CD4-positive, alpha-beta T cell treated with Interleukin-15 for 4 hours (primary cell): ENCODE measurements around the gene LYRM1.
"Not testable (repeated sequence)": the region's sequence is repeated elsewhere in the genome, so short reads cannot be mapped to it uniquely, and the experiment has no call there.

Source experiments
- DNase-seq: peaks from one replicate; pipeline ENCODE4 v3.0.0-alpha.2; 2020; ENCODE audit warnings: low spot score

The LYRM1 gene

DNA sequence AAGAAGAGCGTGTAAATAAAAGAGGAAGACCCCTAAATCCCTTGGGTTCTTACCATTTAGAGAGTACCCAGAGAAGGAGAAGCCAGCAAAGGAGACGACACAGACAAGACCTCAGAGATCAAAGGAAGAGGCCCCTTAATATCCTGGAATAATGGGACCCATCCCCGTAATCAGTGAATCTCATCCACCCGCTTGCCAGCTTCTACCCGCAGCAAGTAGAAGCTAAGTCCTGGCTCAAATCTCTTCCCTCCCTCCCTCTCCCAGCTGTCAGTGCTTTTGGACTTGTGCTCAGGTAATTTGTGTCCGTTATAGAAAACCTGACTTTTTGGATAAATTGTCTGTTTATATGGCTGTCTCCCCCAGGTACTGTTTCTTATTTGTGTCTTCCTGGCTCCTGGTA lies 1.9 kb downstream of the LYRM1 start:
- no peak for DNase-seq

DNA sequence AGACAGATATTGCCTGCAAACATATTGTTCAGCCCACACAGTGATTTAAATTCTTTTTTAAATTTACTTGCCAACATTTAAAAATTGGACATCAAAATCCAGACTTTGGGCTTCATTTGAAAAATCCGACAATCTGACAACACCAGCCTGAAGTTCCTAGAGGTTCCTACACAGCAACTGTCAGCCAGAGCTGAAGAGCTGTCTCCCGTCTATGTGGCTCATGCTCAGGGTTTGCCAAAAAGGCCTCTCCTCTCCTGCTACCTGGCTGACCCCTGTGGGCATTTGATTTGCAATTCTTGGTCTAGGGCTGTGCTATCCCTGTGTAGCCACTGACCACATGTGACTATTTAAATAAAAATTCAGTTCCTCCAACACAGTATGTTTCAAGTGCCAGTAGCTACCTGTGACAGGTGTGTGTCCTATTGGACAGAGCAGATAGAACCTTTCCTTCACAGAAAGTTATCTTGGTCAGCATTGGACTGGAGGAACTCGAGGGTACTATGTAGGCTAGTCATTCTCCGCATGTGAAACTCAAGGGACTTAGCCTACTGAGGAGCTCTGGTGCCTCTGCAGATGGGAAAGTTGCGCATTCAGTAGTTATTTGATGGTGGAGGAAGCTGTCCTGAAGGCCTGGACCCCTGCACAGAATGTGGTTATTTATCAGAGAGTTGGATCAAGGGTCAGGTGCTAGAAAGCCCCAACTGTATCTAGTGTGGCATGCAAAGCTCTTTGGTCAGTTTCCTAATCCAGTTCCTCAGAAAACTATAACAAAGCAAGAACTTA lies 2.7 kb downstream of the LYRM1 start:
- no peak for DNase-seq

DNA sequence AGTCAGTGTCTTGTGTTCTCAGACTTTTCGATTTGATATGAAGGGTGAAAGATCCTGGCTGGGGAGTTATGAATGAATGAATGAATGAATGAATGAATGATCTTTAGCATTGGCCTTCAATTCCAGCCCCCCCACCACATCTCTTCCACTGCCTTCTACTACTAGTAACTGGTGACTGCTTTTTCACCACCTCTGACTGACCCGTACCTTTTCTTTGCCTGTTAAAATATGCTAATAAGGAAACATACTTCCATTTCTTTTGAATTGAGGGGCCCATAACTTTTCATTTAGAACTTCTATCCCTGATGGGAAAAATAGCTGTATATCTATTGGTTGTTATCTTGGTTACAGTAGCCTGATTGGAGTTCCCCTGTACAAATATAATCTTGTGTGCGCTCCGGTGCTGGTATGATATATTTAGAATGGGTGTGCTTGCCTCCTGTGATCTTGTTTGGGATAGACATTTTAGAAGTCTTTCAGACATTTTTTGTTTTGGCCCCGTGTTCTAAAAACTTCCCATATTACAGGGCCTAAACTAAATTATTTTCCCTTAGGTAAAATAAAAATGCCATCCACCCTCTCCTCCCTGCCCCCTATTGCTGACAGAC lies 3.4 kb downstream of the LYRM1 start:
- DNase-seq = no peak

DNA sequence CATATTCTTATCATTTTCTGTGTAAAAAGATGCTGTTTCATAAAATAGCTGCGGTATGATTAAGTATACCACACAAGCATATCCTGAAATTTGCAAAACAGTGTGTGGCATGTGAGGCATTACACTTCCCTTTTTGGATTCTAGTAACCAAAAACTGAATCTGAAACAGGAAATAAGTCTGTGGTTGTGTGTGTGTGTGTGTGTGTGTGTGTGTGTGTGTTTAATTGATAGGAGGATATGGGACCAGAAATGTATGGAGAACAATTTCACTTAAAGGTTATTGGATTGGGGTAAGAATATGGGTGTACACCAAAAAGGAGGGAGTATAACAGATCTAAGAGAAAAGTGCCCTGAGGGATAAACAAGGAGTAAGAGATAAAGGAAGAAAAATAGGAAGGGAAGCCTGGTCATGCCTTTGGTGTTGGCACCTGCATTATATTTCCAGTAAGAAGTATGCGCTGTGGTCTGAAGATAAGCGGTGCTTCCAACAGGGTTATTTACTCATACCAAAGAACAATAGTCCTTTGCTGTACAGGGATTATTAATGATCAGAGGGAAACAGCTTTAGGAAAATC lies 4.0 kb downstream of the LYRM1 start:
- DNase-seq = peak; percentile 60

DNA sequence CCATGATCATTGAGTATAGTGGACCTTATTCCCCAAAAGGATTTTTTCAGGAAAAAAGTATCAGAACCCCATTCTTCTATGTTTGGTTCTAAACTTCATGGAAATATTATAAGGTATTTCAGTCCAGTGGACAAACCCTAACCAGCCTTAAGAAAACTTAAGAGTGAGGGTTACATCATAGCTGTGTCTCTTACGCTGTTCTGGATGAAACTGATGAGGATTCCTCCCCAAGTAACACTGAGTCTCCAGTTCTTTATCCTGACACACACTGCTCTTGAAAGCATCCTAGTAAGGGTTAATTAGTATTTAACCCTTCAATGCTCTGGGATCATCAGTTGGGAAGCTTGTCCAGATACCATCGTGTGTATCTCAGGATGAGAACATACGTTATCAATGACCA lies 5.0 kb downstream of the LYRM1 start:
- no peak for DNase-seq

DNA sequence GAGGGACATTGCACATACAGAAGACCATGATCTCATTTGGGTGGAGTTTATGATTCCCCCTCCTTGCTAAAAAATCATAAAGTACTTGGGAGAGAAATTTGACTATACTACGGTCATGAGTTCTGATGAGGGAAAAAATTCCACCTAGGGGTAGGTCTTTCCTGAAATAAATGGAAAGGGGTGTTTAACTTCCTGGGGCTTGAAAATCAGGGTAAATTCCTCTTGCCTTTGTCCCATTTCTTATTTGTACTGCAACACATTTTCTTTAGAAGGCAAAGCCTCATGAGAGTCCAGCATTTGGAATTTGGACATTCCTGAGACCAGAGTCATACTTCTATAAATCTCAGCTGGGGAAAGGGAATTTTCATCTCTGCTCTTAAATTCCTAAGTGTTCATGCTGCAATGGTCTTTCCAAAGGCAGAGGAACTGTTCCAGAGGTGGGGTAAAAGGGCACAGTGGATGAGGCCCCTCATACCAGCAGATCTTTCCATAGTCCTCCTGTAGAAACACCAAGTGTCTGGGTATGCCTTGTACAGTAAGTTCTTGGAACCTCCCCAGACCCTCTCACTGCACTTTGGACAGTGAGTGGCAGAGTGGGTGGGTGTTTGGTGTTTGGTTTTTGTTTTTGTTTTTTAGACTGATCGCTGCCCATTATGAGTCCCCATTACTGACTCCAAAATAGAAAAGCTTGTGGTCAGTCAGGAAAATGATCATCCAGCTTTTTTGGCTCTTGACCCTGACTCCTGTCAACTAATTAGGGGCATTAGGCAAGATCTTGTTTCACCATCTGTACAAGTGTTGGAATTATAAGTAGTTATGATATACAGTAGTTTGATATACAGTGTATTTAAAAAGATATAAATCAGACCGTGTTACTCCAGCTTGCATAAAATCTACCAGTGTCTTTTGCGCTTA lies 6.0 kb downstream of the LYRM1 start:
- no peak for DNase-seq

DNA sequence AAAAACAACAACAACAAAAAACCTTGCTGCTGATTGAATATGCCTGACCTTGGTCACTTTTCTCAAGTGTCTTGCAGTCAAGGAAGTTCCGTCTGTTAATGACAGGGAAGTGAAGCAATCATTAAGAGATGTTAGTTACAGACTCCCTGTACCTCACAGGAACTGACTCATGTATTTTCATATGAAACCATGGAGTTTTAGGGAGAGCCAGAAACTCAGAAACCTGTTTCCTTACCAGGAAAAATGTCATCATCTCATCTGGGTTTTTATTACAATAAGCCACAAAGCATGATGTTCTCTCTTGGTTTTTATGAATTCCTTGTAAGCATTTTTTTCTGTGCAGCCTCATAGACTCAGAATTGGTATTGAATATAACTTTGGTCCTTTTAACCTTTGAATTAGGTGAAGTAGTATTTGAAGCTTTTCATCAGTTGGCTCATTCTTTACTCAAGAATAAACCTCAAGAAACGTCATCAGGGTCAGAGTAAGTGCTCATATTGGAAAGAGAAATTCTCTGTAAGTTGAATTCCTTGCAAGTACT lies 10.3 kb downstream of the LYRM1 start:
- DNase-seq = peak; percentile 35

DNA sequence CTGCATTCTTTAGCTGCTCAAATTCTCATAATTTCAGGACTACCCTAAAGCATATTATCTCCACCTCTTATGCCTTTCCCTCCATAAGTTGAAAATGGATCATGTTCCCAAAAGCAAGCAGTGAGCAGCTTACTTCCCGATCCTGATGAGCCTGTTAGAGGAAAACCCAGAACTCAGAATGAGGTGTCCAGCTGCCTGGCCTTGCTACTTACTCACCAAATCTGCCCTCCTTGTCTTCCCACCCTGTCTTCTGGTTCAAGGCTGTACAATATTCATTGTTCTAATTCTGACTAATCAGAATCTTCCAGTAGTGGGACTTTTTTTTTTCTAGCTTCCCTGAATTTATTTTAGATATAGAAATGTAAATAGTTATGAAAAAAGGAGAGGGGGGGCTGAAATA lies 10.8 kb downstream of the LYRM1 start:
- DNase-seq = no peak

DNA sequence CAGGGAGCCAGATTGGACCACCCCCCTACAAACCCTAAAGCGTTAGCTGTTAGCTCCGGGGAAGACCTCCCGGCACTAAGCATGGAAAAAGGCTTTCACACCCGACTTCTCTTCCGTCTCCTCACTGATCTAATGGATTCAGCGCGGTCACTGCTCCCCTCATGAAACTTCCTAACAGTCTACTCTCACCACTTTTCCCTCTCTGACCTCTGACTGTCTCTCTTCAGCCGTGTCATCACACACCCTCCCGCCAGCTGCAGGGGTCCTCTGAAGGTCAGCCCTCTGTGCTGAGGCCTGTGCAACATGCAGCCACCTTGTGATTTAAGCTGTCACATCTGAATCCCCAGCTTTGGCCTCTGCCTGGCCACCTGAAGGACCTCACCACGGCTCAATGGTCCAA lies 15.7 kb downstream of the LYRM1 start:
- no peak for DNase-seq

DNA sequence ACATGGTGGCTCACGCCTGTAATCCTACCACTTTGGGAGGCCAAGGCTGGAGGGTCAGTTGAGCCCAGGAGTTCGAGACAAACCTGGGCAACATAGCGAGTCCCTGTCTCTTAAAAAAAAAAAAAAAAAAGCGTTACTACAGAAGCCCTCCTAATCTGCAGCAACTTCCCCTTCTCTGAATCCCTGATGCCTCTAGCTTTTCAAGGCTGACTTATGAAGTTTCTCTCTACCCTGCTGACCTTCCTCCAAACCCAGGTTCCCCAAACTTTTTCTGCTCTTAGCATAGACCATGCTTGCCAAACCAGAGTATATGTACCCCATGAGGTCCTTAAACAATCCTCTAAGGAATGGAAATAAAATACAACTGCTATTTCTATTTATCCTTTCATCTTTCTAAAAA lies 16.4 kb downstream of the LYRM1 start:
- no peak for DNase-seq

DNA sequence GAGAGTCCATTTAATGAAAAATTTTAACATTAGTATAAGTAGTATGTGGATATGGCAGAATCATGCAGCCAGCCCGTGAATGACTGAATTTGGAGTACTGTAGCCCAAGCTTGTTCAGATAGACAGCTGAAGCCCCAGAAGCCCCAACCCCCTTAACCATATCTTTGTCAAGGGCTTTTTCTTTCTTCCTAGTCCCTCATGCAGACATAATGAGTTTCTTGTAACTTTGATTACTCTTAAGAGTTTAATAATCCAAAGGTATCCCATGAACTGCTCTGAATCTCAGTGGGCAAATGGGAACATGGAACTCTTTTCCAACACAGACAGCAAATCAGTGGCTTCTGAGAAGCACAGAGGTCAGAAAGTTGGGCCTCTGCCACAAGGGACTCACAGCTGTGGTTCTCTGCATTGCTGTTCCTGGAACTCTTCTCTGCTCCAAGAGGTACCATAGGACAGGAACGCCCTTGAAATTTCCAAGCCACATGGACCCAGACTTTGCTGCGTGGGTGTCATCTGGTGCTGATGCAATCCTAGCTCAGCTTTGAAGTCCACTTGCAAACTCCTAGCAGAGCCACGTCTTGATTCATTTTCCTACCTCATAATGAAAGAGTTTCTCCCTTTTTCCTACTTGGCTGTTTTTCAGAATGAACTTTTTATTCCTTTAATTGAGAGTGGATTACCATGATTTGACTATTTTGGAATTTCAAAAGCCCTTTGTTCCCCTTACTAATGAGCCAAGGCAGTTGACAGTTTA lies 18.1 kb downstream of the LYRM1 start:
- no peak for DNase-seq

DNA sequence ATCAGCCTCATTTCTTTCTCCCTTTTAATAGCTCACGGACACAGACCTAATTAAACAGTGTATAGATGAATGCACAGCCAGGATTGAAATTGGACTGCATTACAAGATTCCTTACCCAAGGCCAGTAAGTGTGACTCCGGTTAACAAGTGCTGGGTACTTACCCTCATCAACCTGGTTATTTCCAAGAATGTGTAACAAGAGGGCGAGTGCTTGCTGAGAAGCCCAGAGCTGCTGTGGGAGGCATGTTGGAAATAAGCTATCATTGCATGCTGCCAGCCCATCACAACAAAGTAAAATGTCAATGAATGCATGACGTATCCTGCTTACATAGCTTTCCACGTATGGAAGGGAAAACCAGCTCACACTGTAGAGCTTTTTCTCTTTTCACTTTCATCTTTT lies 19.5 kb downstream of the LYRM1 start:
- DNase-seq = no peak

DNA sequence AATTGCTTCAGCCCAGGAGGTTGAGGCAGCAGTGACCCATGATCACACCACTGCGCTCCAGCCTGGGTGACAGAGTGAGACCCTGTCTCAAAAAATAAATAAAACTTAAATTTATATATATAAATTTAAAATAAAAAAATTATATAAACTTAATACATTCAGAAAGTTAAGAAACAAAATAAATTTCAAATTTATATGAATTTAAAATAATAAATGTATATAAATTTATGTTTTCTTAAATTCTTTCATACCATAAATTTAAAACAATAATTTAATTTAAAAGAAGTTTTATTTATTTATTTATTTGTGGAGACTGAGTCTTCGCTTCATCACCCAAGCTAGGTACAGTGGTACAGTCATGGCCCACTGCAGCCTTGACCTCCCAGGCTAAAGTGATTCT lies 20.2 kb downstream of the LYRM1 start:
- DNase-seq = no peak

DNA sequence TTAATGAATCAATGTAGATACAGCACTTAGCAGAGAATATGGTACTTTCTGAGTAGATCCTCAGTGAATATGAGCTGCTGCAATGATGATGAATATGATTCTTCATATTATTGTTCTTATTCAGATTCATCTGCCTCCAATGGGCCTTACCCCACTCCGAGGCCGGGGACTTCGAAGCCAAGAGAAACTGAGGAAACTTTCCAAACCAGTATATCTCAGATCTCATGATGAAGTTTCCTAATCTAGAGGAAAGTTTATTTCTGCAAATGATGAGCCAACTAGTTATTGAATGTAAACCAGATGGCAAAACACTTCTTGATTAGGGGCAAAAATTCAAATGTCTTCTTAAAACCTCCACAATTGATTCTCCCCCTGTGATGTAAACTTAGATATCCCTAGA lies 23.3 kb downstream of the LYRM1 start:
- no peak for DNase-seq

DNA sequence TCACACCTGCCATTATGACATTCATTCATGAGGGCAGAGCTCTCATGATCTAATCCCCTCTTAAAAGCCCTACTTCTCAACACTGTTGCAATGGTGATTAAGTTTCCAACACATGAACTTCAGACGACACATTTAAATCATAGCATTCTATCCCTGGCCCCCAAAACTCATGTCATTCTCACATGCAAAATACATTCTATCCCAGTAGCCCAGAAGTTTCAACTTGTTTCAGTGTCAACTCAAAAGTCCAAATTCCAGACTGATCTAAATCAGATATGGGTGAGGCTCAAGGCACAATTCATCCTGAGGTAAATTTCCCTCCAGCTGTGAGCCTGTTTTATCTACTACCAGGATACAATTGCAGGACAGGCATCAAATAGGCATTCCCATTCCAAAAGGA lies 25.2 kb downstream of the LYRM1 start:
- DNase-seq = no peak

DNA sequence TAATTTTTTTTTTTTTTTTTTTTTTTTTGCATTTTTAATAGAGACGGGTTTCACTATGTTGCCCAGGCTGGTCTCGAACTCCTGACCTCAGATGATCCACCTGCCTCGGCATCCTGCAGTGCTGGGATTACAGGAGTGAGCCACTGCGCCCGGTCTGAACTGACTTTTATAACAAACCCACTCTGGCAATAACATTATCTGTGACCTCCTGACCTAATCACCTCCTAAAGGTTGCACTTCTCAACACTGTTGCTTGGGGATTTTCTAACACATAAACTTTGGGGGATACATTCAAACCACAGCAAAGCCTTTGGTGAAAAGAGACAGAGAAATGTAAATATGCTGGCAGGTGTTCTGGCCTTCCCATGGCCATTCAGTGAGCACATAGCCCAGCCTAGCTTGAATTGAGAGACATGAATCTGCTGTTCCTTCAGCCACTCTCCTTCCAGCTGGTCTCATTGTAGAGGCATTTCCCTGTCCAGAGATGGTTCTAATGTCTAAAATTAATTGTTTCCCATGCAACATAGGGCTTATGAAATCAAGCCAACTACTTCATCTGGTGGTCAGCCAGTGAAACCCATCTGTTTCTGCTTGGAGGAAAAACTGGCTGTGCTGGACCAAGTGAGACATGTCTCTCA lies 28.3 kb downstream of the LYRM1 start:
- no peak for DNase-seq

DNA sequence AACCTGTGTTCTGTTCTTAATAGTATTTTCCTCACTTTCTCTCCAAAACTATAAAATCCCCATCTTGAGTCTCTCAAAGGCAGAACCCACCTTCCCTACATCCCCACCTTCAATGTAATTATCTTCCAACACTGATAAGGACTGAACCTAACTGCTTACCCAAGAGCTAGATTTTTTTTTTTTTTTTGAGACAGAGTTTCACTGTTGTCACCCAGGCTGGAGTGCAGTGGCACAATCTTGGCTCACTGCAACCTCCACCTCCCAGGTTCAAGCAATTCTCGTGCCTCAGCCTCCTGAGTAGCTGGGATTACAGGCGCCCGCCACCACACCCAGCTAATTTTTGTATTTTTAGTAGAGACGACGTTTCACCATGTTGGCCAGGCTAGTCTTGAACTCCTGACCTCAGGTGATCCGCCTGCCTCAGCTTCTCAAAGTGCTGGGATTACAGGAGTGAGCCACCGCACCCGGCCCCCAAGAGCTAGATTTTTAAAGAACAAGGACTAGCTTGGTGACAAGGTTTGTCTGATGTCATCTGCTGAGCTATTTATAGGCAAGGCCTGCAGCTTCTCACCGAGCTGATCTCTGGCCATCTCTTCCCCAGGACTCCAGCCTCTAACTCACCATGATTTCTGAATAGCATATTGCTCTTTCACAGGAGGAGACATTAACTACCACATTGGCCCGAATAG lies 29.2 kb downstream of the LYRM1 start:
- not testable (repeated sequence) for DNase-seq

DNA sequence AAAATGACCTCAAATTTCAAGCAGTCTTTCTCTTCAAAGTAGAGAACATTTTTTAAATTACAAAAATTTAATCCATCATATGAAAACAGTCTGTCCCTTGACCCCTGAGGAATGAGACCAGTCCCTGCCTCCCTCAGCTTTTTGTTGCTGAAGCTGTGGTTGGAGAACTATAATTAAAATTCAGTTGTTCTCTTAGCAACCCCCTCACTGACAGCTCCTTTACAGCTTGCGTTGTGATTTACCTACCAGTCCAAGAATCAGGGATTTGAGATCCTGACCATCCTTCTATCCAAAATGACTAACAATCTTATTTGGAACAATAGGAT lies 29.8 kb downstream of the LYRM1 start:
- DNase-seq = no peak

DNA sequence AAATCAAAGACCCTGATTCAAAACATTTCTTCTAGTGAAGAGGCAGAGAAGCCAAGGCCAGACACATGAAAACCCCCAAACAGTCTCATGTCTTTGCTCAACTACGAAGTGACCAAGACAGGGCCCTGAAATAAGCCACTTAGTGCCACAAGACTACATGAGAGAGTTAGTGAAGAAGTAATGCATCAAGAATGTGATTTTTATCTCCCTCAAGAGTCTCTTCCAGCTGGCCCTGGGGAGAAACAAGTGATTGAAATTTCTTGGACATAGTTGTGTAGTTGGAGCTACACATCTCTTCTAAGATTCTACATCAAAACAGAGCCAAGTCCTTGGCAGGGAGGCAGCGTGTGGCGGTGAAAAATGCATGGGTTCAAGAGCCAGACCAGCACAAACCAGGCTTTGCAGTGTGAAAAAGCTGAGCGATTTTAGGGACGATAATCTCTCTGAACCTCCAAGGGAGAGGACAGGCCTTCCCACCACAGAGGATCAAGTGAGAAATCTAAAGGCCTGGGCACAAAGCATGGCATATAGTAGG lies 30.6 kb downstream of the LYRM1 start:
- DNase-seq = no peak

DNA sequence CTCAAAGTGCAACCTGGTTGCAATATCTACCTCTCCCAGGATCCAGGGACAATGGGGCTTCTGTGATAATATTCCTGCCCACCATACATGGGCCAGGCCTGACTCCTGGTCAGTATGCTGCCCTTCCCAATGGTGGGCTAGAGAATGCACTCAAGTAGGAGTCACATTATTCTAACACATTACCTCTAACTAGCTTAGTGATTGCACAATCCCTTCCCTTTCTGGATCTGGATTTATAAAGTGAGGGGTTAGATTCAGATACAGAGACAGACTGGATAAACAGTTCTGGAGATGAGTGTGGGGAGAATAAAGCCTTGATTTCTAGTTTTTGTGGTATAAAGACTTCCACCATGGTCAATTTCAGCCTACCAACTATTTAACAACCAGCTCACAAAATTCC lies 33.0 kb downstream of the LYRM1 start:
- no peak for DNase-seq
